Sigmoid colon (tissue), 4 donors: ENCODE measurements around the gene GRID1.

Experiments
- CTCF ChIP-seq, 4 experiments: fragments of 450-650 bp in 3 of 4; fragments of 200-600 bp in 1 of 4; IDR thresholded peaks; one replicate each; pipeline ENCODE4 v1.5.1; 2016 to 2019; ENCODE audit warnings: antibody characterized with exemption in 4 of 4, mild to moderate bottlenecking in 3 of 4, moderate library complexity in 2 of 4
- EP300 ChIP-seq, 4 donors: sonication (generic); formaldehyde crosslinking; IDR thresholded peaks; one replicate each; pipeline ENCODE4 v1.6.1; 2017; ENCODE audit warnings: antibody characterized with exemption in 4 of 4
- POLR2AphosphoS5 ChIP-seq, 4 donors: sonication (generic); formaldehyde crosslinking; IDR thresholded peaks; one replicate each; pipeline ENCODE4 v1.6.1; 2017; ENCODE audit warnings: antibody characterized with exemption in 4 of 4

- no peak for TF ChIP-seq POLR2AphosphoS5 (IDR thresholded peaks at IDR 0.05)
- TF ChIP-seq CTCF (IDR thresholded peaks at IDR 0.05): no peak
- TF ChIP-seq EP300 (IDR thresholded peaks at IDR 0.05): no peak
Observed at GRCh38 chr10:86267286-86268195, 99.1 kb downstream of the GRID1 start.
